Tibial nerve (tissue), 3 donors: ENCODE results near the gene LIPH.

Experiments
- CTCF ChIP-seq, 5 experiments: fragments of 200-600 bp in 3 of 5; fragments of 450-650 bp in 2 of 5; sonication (generic) in 3 of 5; IDR thresholded peaks; one replicate each; pipeline ENCODE4 v1.5.1; 2016 to 2019; ENCODE audit warnings: antibody characterized with exemption in 5 of 5, mild to moderate bottlenecking in 3 of 5, moderate library complexity in 2 of 5
- POLR2A ChIP-seq, 2 donors: fragments of 450-650 bp; IDR thresholded peaks; one replicate each; pipeline ENCODE4 v1.6.1; 2017; ENCODE audit warnings: antibody characterized with exemption in 2 of 2, mild to moderate bottlenecking in 2 of 2, moderate library complexity in 2 of 2

- no peak for TF ChIP-seq POLR2A (IDR thresholded peaks at IDR 0.05)
- no peak for TF ChIP-seq CTCF (IDR thresholded peaks at IDR 0.05)
These were observed 75.1 kb downstream of the LIPH start for GRCh38 chr3:185477316-185477715.
